Trophoblast cell (in vitro differentiated cells and primary cell): ENCODE results near the gene CGB3.
A peak's percentile ranks its signal among the peaks of the same experiment; 100 is the strongest.

Experiments used
- DNase-seq, 2 donors: peaks; one replicate each; pipeline ENCODE4 v3.0.0-alpha.2; 2016
- H2AFZ ChIP-seq: 2 replicates; pipeline ENCODE4 v1.6.1; 2013; ENCODE audit warnings: low read length, moderate library complexity, mild to moderate bottlenecking; ENCODE audit not compliant: insufficient read depth, poor library complexity
- H2AK5ac ChIP-seq: 2 replicates; pipeline ENCODE4 v1.6.1; 2013; ENCODE audit warnings: mild to moderate bottlenecking, low read length
- H2BK120ac ChIP-seq: 2 replicates; pipeline ENCODE4 v1.6.1; 2013; ENCODE audit warnings: low read length, mild to moderate bottlenecking, moderate library complexity; ENCODE audit not compliant: insufficient read depth, poor library complexity
- H2BK12ac ChIP-seq: 2 replicates; pipeline ENCODE4 v1.6.1; 2013; ENCODE audit warnings: mild to moderate bottlenecking, low read length, moderate library complexity
- H2BK5ac ChIP-seq: 2 replicates; pipeline ENCODE4 v1.6.1; 2013; ENCODE audit warnings: low read length, low read depth, moderate library complexity, mild to moderate bottlenecking; ENCODE audit not compliant: poor library complexity
- H3K14ac ChIP-seq: 2 replicates; pipeline ENCODE4 v1.6.1; 2013; ENCODE audit warnings: mild to moderate bottlenecking, low read length
- H3K18ac ChIP-seq: 2 replicates; pipeline ENCODE4 v1.6.1; 2013; ENCODE audit warnings: mild to moderate bottlenecking, low read length
- H3K23ac ChIP-seq: 2 replicates; pipeline ENCODE4 v1.6.1; 2013; ENCODE audit warnings: low read length
- H3K27ac ChIP-seq: 2 replicates; pipeline ENCODE4 v1.5.1; 2013; ENCODE audit warnings: low read depth, mild to moderate bottlenecking, inconsistent platforms, low read length, moderate library complexity
- H3K27me3 ChIP-seq: 2 replicates; pipeline ENCODE4 v1.6.1; 2013; ENCODE audit warnings: inconsistent platforms, mild to moderate bottlenecking, low read length, moderate library complexity; ENCODE audit not compliant: insufficient read depth
- H3K36me3 ChIP-seq, 2 experiments: 1 replicate in 1 of 2; 2 replicates in 1 of 2; pipeline ENCODE4 v1.6.1; 2013; ENCODE audit warnings: low read length in 2 of 2, mild to moderate bottlenecking in 2 of 2, moderate library complexity in 1 of 2; ENCODE audit not compliant: insufficient read depth in 2 of 2, control insufficient read depth in 1 of 2
- H3K4ac ChIP-seq: 2 replicates; pipeline ENCODE4 v1.6.1; 2013; ENCODE audit warnings: low read depth, mild to moderate bottlenecking, low read length, moderate library complexity
- H3K4me1 ChIP-seq, 2 experiments: 1 replicate in 1 of 2; 2 replicates in 1 of 2; pipeline ENCODE4 v1.6.1; 2013; ENCODE audit warnings: low read length in 2 of 2, mild to moderate bottlenecking in 2 of 2, moderate library complexity in 1 of 2; ENCODE audit not compliant: insufficient read depth in 2 of 2, control insufficient read depth in 1 of 2
- H3K4me2 ChIP-seq: 2 replicates; pipeline ENCODE4 v1.6.1; 2013; ENCODE audit warnings: inconsistent platforms, mild to moderate bottlenecking, low read length, moderate library complexity
- H3K4me3 ChIP-seq: 2 replicates; pipeline ENCODE4 v1.5.1; 2013; ENCODE audit warnings: mild to moderate bottlenecking, low read depth, low read length, inconsistent platforms
- H3K79me1 ChIP-seq: one replicate; pipeline ENCODE4 v1.6.1; 2013; ENCODE audit warnings: low read length
- H3K79me2 ChIP-seq: 2 replicates; pipeline ENCODE4 v1.6.1; 2013; ENCODE audit warnings: low read length, mild to moderate bottlenecking; ENCODE audit not compliant: control insufficient read depth, insufficient read depth, poor library complexity
- H3K9ac ChIP-seq: 2 replicates; pipeline ENCODE4 v1.6.1; 2013; ENCODE audit warnings: mild to moderate bottlenecking, low read length
- H3K9me3 ChIP-seq: 2 replicates; pipeline ENCODE4 v1.6.1; 2013; ENCODE audit warnings: low read depth, mild to moderate bottlenecking, control low read depth, inconsistent platforms, low read length; ENCODE audit not compliant: insufficient read depth
- H4K12ac ChIP-seq: 2 replicates; pipeline ENCODE4 v1.6.1; 2013; ENCODE audit warnings: low read depth, mild to moderate bottlenecking, low read length, moderate library complexity
- H4K8ac ChIP-seq: 2 replicates; pipeline ENCODE4 v1.6.1; 2013; ENCODE audit warnings: low read depth, mild to moderate bottlenecking, low read length, moderate library complexity
- H4K91ac ChIP-seq: one replicate; pipeline ENCODE4 v1.6.1; 2013; ENCODE audit warnings: low read depth, mild to moderate bottlenecking, low read length, moderate library complexity
- WGBS: extraction: QIAGEN DNeasy Blood & Tissue Kit; methylation state at CpG from one replicate; pipeline ENCODE4 v1.1.7; 2013; ENCODE audit warnings: missing lambda C conversion rate; ENCODE audit not compliant: insufficient read length, insufficient coverage; ENCODE audit errors: extremely low coverage; 5-methylcytosine and 5-hydroxymethylcytosine counted together

Gene CGB3

GRCh38 chr19:49067554-49067953, 43.4 kb upstream of the CGB3 start:
- no CpG with 5 or more reads among the region's 3 CpGs for WGBS
- Histone ChIP-seq H3K27me3 (peaks cover 22% of the 10 kb centered on the region), H4K91ac (no peak overlapping the region), H3K79me2 (peaks cover 4% of the 10 kb centered on the region), H3K14ac (no peak overlapping the region), H3K4me1 (peaks cover 21 to 27% of the 10 kb centered on the region in 2 experiments), H2BK5ac (no peak overlapping the region), H2AFZ (no peak overlapping the region), H4K8ac (no peak overlapping the region), H3K23ac (no peak overlapping the region), H3K18ac (no peak overlapping the region), H3K9ac (no peak overlapping the region), H3K27ac (no peak overlapping the region), H2BK12ac (no peak overlapping the region), H3K4me2 (no peak overlapping the region), H3K9me3 (peaks cover 26% of the 10 kb centered on the region), H2BK120ac (no peak overlapping the region), H3K4ac (no peak overlapping the region), H4K12ac (no peak overlapping the region), H2AK5ac (no peak overlapping the region), H3K79me1 (peaks cover 17% of the 10 kb centered on the region), H3K4me3 (no peak overlapping the region), H3K36me3 (no peaks in the 10 kb centered on the region)
- DNase-seq = no peak

GRCh38 chr19:49065905-49066512, 41.9 kb upstream of the CGB3 start:
- Histone ChIP-seq H2BK120ac (peak overlapping the region; percentile 44), H3K9me3 (peaks cover 16% of the 10 kb centered on the region), H2AFZ (peak overlapping the region; percentile 28), H3K18ac (no peak overlapping the region), H3K27ac (no peak overlapping the region), H3K4me1 (peaks cover 21 to 26% of the 10 kb centered on the region in 2 experiments), H3K4me2 (no peak overlapping the region), H4K12ac (no peak overlapping the region), H2BK12ac (peak overlapping the region; percentile 87), H3K27me3 (peaks cover 11% of the 10 kb centered on the region), H3K79me1 (peaks cover 17% of the 10 kb centered on the region), H3K23ac (no peak overlapping the region), H3K36me3 (peaks cover 0 to 2% of the 10 kb centered on the region in 2 experiments), H3K4me3 (no peak overlapping the region), H3K14ac (peak overlapping the region; percentile 69), H4K91ac (peak overlapping the region; percentile 89), H4K8ac (peak overlapping the region; percentile 80), H3K4ac (no peak overlapping the region), H3K79me2 (peaks cover 4% of the 10 kb centered on the region), H2AK5ac (peak overlapping the region; percentile 90), H2BK5ac (no peak overlapping the region), H3K9ac (no peak overlapping the region)
- no peak for DNase-seq
- WGBS = no CpG with 5 or more reads among the region's 13 CpGs

- peak within 1 kb of the TSS; percentile 62 for H3K4me2 ChIP-seq
- peak within 1 kb of the TSS; percentile 97 for H4K91ac ChIP-seq
- peaks cover 21 to 26% of the 10 kb centered on the region in 2 experiments for H3K4me1 ChIP-seq
- peak within 1 kb of the TSS; percentile 96 for H2BK120ac ChIP-seq
- H2AK5ac ChIP-seq = peak within 1 kb of the TSS; percentile 84
- H4K12ac ChIP-seq = peak within 1 kb of the TSS; percentile 87
- peak within 1 kb of the TSS; percentile 78 for H2BK5ac ChIP-seq
- DNase-seq = peak; percentile 57 to 61
- WGBS = no CpG with 5 or more reads among the region's 53 CpGs
- peak within 1 kb of the TSS; percentile 45 for H3K4me3 ChIP-seq
- peak within 1 kb of the TSS; percentile 82 for H2AFZ ChIP-seq
- H3K79me1 ChIP-seq = peaks cover 17% of the 10 kb centered on the region
- peaks cover 6% of the 10 kb centered on the region for H3K9me3 ChIP-seq
- peak within 1 kb of the TSS; percentile 97 for H3K18ac ChIP-seq
- H3K27ac ChIP-seq = peak within 1 kb of the TSS; percentile 81
- peak within 1 kb of the TSS; percentile 85 for H3K14ac ChIP-seq
- no peak within 1 kb of the TSS for H3K23ac ChIP-seq
- H3K9ac ChIP-seq = no peak within 1 kb of the TSS
- peak within 1 kb of the TSS; percentile 65 for H3K4ac ChIP-seq
- H2BK12ac ChIP-seq = peak within 1 kb of the TSS; percentile 92
- H3K36me3 ChIP-seq = peaks cover 0 to 2% of the 10 kb centered on the region in 2 experiments
- H3K79me2 ChIP-seq = peaks cover 4% of the 10 kb centered on the region
- peak within 1 kb of the TSS; percentile 96 for H4K8ac ChIP-seq
- peaks cover 1% of the 10 kb centered on the region for H3K27me3 ChIP-seq
These were observed 40.9 kb upstream of the CGB3 start, which contains the start of gene NTF4 for GRCh38 chr19:49064768-49065611. TSS of gene NTF4 (minus strand) at chr19:49064818. CDS start at chr19:49061997, 2,821 bp downstream.

- WGBS = no CpG with 5 or more reads among the region's 10 CpGs
- peaks cover 2% of the 10 kb centered on the region for H3K9me3 ChIP-seq
- H3K36me3 ChIP-seq = peaks cover 0 to 2% of the 10 kb centered on the region in 2 experiments
- H3K4me1 ChIP-seq = peaks cover 21 to 26% of the 10 kb centered on the region in 2 experiments
- peak; percentile 28 to 43 for DNase-seq
- H2BK120ac ChIP-seq = peak overlapping the region; percentile 96
- H4K8ac ChIP-seq = peak overlapping the region; percentile 96
- H3K4me2 ChIP-seq = peak overlapping the region; percentile 53
- H2AK5ac ChIP-seq = peak overlapping the region; percentile 84
- peak overlapping the region; percentile 97 for H3K18ac ChIP-seq
- peak overlapping the region; percentile 87 for H4K12ac ChIP-seq
- H4K91ac ChIP-seq = peak overlapping the region; percentile 97
- peak overlapping the region; percentile 77 for H2BK5ac ChIP-seq
- peaks cover 17% of the 10 kb centered on the region for H3K79me1 ChIP-seq
- no peaks in the 10 kb centered on the region for H3K27me3 ChIP-seq
- H3K79me2 ChIP-seq = peaks cover 4% of the 10 kb centered on the region
- H3K4ac ChIP-seq = peak overlapping the region; percentile 65
- H3K9ac ChIP-seq = no peak overlapping the region
- H2AFZ ChIP-seq = peak overlapping the region; percentile 82
- peak overlapping the region; percentile 81 for H3K27ac ChIP-seq
- peak overlapping the region; percentile 45 for H3K4me3 ChIP-seq
- peak overlapping the region; percentile 92 for H2BK12ac ChIP-seq
- peak overlapping the region; percentile 85 for H3K14ac ChIP-seq
- no peak overlapping the region for H3K23ac ChIP-seq
These were observed 40.0 kb upstream of the CGB3 start for GRCh38 chr19:49064029-49064629.
